COLO668 (cell line): Measurements from ENCODE around the gene KDELR3.
A peak's percentile ranks its signal among the peaks of the same experiment; 100 is the strongest.

Source experiments
- DNase-seq: peaks from one replicate; lab custom pipeline; 2025; ENCODE audit not compliant: unreplicated experiment; lab: John Stamatoyannopoulos, UW

The KDELR3 gene

DNA sequence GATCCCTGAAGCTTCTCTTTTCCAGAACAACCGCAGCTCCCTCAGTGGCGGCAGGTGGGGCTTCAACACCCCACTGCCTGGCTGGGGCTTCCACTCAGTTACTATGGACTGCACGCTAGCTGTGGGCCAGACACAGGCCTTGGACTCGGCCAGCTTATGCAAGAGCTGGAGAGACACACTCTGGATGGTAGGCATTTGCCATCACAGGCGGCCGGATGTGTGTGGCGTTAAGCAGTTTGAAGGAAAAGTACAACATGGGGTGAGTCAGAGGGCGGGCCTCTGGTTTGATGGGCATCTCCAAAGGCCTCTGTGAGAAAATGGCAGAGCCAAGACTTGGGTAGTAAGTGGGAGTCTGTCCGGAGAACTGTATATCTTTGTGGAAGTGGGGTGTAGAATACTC, 30.5 kb upstream of the KDELR3 start:
- no peak for DNase-seq

DNA sequence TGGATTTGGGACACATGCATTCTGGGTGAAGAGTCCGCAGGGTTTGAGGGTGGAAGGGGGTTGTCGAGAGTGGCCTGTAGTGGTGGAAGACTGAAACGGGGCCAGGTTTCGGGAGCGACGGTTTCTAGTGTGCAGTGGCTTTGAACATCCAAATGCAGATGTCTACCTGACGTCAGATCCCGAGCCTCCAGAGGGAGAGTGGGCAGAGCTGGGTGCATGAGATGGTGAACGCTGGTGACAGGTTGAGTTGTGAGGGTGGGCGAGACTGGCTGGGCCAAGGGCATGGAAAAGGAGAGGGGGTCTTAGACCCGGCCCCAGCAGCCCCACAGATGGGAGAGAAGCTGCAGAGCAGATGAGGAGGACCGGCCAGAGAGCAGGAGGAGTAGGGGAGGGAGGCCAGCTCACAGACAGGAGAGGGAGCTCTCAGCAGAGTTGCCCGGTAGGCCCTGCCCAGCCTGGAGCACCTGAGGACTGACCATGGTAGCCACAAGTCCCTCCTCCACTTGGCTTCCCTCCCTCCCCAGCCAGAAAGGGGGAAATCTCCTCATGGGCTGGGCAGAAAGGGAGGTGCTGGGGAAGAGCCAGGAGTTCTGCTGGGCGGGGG, 27.0 kb upstream of the KDELR3 start:
- no peak for DNase-seq

DNA sequence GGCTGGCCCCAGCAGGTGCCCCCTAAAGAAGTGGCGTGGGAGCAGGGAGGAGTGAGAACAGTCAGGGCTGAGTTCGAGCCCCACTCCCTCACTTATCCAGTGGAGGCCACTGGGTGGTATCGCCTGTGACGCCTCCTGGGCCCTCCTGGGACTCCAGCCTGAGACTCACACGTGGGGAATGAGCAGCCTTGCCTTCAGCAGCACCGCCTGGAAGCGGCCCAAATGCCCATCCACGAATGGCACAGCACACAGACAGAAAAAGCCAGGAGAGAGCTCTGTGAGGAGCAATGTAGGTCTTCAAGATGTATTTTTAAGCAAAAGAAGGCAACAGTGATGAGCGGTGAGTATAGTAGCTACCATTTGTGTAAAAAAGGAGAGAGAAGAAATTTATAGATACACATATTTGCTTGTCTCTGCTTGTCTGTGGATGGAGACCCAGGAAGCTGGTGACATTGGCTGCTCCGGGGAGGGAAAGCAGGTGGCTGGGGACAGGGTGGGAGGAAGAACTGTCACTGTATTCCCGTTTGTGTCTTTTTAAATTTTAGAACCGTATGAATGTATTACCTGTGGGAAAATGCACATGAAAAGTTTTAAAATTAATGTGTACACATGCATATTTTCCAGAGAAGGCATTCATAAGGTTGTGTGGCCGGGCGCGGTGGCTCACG, 26.1 kb upstream of the KDELR3 start:
- DNase-seq, result no peak

DNA sequence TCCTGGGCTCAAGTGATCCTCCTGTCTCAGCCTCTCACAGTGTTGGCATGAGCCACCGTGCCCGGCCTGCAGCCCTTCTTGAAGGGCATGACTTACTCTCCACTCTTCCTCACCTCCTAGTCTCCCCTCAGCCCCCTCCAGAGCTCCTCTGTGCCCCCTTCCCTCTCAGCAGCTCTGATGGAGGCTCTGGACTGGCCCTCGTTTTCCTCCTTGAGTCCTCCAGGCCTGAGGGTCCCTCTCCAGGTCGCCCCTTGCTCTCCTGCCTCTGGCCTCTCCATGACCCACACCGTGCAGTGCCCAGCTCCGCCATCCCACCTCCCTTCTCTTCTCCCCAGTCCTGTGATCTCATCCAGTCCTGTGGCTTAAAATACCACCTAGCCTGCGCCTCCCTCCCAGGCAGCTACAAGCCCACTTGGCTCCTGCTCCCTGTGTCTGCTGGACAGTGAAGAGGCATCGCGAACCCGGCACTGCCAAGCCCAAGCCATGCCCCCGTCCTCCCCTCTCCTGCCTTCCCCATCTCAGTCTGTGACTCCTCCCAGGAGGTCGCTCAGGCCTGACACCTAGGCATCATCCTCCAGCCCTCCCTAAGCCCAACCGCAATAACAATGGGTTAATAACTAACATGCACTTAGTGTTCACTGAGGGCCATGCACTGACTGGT, 24.8 kb upstream of the KDELR3 start:
- DNase-seq, result peak; percentile 42

DNA sequence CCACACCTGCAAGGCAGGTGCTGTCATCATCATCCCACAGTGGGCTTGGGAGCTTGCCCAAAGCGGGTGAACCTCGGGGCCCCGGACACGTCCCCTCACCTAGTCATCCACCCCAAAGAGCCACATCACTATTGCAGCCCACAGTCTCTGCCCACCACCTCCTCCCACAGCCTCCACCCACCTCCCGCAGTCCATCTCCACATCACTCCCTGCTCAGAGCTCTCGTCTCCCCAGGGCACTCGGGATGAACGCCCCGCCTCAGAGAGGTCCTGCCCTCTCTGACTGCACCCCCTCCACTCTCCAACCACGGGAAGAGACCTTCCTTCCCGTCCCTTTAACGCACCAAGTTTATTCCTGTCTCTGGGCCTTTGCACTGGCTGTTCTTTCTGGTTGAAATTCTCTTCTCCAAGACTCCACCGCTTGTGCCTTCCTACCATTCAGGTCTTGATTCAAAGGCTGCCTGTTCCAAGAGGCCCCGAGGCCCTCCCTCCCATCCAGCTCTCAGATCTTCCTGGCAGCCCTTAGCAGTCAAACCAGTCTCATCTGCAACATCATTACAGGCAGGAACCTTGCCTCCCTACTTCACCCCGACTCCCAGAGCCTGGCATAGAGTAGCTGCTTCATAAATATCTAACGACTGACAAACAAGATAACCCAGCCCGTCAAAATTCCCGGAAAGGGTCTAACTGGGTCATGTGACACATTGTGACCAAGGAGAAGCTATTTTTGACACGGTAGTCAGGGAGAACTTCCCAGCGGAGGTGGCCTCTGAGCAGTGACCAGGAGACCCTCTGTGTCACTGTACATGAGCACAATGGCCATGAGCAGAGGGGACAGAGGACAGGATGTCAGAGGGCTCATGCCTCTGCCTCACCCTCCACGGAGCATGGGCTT, 24.0 kb upstream of the KDELR3 start:
- no peak for DNase-seq

DNA sequence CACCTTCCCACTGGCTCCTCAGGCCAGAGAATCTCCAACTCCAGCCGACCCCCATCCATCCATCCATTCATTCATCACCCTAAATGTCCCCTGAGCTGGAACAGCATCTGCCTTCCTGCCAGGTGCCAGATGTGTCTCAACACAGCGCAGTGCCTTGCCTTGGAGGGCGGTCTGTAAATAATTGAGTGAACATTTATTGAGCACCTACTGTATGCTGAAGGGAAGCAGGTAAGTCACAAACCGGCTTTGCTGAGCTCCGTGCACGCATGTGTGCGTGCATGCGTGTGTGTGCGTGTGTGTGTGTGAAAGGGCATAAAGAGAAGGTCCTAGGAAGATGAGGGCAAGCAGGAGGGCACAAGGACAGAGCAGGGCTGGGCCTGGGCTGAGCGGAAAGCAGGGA, 23.1 kb upstream of the KDELR3 start:
- DNase-seq, result no peak

DNA sequence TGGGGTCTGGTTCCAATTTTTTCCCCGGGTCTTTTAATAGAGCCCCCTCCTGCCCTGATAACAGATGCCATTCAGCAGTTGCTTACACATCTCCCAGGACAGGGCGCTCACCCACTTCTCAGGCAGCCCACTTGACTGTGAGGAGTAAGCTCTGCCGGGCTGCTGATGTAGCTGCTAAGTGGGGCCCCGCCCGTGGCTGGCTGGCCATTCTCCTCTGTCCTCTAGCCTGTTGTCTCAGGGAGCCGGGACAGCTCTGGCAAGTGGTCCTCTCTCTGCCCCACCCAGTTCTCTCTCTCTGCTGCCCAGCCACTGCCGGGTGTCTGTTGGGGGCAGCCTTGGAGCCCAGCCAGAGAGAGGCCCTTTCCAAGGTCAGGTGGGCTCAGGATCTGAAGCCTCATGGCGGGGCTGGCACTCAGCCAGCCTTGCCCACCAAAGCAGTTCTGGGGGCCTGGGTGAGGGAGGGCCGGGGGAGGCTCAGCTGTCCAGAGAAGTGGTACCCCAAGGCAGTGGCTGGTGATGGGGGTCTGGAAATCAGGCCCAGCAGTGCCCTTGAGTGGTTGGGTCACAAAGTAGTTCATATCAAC, 21.8 kb upstream of the KDELR3 start:
- no peak for DNase-seq

DNA sequence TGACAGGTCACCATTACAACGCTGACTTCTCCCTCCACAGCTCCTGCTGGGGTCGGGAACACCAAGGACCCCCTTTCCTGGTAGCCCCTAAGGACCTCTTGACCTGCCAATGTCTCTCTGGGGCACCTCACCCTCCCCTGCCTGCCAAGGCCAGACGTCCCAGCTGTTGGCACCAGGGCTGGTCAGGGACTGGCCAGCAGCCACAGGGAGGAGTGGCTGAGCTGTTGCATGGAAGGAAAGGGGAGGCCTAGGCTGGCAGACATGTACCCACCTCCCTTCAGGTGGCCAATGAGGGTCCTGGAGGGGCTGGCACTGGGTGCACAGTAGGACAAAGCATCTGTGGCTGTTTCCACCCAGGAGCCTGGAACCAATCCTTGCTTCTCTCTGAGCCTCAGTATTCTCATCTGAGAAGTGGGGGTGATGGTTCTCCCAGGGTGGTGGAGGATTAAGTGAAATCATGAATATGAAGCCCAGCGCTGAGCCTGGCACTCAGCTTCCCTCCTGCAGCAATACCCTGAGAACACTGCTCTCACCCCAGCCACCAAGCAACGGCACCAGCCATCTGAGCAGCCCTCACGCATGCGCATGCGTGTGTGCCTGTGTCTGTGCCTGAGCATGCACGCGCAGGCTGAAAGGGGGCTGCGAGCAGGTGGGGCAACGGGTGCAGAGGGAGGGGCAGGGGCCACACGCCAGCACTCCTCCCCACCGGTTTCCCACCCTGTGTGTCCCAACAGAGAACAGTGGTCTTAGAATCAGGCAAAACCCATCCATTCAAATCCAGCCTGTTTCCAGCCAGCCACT, 18.8 kb upstream of the KDELR3 start:
- DNase-seq, result no peak

DNA sequence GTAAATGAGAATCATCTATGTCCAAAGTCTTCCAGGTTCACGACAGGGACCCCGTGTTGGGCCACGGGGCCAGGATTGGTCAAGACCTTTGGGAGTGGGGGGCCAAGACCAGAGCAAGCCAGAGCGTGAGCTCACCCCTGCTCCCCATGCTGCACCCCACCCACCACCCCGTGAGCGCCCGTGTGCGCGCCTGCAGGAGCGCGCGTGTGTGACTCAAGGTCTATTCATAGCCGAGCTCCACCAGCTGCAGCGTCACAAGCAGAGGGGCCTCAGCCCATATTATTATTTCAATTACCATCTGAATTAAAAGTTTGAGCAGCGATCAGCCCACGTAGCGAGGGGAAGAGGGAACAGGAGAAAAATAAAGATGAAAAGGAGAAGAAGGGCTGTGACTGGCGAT, 18.1 kb upstream of the KDELR3 start:
- DNase-seq, result no peak

DNA sequence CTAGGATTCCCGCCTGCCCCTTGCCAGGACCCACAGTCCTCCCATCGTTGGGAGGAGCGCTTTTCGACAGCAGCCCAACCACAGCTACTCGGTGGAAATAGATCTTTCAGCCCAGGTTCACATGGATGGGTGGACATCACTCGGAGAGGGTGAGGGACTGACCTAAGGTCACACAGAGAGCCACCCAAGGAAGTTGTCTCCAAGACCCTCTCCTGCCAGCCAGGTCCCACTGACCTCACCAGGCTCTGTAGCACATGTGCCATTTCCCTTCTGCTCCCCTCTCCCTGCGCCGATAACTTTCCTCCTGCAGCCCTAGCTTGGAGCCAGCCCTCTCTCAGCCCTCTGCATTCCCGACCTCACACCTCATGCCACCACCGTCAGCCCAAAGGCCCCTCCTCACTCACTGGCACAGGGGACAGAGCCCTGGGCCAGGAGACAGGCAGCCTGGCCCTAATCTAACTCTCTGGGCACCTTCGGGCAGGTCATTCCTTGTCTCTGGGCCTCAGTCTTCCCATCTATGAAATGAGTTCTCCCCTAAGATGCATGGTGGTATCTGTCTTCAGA, 17.6 kb upstream of the KDELR3 start:
- no peak for DNase-seq

DNA sequence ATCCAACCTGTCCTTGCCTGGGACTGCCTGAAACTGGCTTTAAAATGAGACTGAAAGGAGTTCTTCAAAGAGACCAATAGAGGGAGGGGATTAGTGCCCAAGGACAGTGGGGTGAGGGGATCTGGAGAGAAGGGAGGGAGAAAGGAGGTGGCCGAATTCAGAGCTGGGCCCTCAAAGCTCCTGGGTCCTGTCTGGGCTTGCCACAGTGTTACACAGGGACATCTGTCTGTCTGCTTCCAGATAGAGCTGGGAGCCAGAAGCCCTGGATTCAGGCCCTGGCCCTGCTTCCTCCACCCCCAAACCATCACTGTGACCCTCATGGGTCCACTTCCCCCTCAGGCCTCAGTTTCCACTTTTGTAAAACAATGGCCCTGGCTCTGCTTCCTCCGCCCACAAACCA, 16.5 kb upstream of the KDELR3 start:
- DNase-seq, result no peak

DNA sequence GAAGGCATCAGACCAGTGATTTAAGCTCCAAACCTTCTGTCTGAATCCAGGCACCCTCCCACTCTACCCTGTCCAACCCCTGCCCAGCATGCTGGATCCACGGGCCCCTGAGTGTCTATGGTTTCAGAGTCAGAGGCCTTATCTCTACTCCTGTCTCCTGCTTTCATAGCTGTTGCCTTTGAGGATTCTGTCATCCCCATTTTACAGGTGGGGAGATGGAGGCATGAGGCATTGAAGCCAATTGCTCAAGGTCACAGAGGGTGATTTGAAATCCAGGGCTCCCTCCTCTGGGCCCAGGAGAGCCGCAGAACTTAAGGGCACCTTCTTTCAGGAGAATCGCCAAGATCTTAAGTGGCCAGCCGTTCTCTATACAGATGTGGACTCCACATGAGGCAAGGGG, 16.0 kb upstream of the KDELR3 start:
- no peak for DNase-seq

DNA sequence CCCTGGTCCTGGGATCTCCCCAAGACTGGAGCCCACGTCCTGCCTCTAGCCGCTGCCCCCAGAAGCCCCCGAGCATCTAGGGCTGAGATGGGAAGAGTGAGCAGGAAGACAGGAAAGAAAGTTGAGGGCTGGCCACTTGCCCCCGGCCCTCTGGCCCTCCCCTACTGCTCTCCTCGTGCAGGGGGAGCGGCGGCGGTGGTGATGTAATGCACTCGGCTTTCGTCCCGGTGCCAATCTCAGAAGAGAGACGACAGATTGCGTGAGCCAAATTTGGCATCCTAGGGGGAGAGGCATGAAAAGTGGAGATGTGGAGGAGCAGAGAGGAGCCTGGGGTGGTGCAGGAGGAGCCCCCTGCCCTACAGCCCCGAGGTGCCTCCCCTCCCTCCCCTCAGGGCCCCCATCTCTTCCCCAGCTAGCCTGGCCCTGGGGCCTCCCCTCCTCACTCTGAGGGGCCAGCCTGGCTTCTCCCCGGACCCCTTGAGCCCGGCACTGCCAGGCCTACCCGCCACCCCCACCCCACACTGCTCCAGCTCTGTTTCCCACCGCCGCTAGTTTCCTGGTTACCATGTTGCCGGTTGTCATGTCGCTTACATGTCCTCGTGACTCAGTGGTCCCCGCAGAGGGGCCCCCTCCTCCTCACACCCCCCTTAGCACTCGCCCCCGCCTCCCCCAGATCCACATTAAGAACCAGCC, 15.4 kb upstream of the KDELR3 start:
- DNase-seq, result no peak

DNA sequence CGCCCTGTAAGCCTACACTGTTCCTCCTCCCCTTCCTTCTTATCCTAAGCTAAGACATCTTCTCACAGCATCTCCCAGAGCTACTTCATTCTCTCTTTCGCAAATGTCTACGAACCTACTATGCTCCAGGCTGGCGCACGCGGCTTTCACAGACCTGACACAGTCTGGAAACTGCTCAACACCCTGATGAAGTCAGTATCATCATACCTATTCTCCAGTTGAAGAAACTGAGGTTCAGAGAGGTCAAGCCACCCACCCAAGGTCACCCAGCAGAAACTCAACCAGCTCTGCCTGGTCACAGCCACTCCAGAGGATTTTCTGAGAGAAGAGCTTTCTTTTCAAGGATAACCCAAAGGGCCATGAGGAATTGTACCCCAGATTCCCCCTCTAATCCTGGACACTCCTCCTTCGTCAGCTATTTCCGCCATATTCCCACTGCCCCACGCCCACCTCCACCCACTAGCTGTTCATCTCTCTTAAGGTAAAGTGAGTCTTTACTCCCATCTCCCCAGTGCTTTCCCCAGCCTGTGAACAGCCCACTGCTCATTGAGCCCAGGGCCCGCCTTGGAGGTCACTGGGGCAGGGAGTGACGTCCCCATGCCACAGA, 14.7 kb upstream of the KDELR3 start:
- DNase-seq, result no peak

DNA sequence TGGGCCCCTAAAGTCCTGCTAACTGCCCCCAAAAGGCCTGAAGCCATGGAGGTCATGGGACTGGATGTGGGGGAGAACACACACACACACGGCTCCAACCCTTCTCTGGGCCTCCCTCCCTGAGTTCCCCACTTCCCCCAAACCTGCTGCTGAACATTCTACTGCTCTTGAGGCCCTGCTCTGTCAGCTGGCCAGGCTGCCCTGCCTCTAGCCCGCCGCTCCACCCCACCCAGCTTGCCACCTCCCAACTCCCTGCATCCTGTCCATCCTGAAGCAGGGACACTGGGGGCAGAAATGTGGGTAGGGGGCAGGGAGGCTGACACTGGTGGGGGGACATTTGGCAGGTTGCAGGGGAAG, 13.9 kb upstream of the KDELR3 start:
- DNase-seq, result no peak

DNA sequence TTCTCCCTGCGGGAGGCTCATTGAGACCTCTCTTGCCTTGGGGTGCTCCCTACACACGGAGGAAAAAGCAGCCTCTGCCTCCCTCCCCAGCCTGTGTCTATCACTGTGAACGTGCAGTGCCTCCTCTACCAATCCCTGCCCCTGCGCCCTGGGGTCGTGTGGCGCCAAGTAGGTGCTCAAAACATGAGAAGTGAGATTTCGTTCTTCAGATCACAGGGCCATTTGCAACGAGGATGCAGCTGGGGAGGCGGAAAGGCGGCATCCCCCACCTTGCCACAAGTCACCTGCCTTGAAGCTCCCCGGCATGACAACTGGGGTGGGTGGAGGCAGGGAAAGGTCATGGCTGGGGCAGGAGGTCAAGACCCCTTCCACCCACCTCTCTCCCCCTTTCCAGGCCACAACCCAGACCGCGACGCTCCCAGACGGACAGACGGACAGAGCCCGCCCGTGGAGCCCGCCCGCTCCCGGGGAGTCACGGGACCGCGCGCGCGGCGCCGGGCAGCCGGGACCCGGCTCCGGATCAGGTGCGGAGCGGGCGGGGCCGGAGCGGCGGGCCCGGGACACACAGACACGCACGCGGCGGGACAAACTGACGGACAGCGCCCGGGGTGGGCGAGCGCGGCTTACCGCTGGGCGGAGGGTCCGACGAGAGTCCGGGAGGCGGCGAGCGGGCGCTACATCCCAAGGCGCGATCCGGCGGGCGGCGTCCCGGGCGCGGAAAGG, 13.4 kb upstream of the KDELR3 start:
- peak; percentile 14 for DNase-seq

DNA sequence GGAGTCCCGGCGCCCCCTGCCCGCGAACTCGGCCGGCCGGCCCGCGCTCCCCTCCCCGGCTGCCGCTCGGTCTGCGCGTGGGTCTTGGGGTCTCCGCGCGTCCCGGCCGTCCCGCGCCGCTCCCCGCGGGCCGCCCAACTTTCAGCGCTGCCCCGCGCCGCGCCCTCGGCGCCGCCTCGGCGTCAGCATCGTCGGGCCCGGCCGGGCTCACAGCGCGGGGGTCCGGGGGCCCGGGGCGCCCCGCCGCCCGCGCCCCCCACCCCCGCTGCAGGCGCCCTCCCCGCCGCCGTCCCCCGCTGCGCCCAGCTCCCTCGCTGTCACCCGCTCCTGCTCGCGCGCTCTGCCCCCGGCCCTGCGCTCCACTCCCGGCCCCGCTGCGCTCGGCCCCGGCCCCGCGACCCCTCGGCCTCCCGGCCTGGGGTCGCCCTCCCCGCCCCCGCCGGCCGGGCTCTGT, 12.8 kb upstream of the KDELR3 start, which contains the start of gene KCNJ4:
Gene KCNJ4, minus strand, starts transcription at position 124 of the 454 bp plus-strand sequence. CDS start 27,067 bp downstream, outside the sequence.
- no peak for DNase-seq

DNA sequence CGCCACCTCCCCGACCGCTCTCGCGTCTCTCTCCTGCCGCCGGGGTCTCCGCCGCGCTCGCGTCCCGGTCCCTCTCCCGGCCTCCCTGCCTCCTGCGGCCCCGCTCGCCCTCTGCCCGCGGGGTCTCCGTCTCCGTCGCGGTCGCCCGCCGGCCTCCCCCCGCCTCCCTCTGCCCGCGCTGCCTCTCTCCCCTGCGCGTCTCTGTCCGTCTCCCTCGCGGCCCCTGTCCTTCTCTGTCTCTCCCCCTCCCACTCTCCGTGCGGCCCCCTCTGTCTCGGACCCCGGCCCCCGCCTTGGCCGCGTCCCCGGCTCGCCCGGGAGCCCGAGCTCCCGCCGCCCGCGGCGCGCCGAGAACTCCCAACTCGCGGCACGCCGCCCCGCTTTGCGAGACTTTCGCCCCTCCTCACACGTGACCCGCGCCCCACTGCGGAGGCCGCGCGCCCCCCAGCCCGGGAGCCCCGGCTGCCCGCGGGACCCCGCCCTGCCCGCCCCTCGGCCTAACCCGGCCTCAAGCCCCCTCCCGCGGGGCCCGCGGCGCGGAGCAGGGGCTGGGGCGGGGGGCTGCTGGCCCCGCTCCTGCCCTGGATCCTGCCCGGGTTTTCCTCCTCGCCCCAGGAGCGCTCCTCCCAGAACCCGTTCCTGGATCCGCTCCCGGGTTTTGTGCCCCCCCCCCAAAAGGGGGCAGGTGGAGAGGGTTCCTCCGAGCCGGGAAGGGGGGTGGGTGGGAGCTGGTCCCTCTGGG, 12.2 kb upstream of the KDELR3 start:
- no peak for DNase-seq
